HepG2 (cell line): ENCODE data around the gene FGD6. TPM values are rescaled to one million over a fixed set of nuclear protein-coding genes. Genes with fewer than 3 reads are reported as not detected.

ENCODE experiments used
- GATA4 ChIP-seq: sonication (generic); IDR thresholded peaks from 2 replicates; pipeline ENCODE4 v1.6.1; 2016; ENCODE audit warnings: antibody characterized with exemption, low read depth, borderline replicate concordance
- HDAC2 ChIP-seq: sonication (generic); formaldehyde crosslinking; IDR thresholded peaks from 2 replicates; pipeline ENCODE4 v1.4.0; 2020; ENCODE audit warnings: missing genetic modification reagents
- HES4 ChIP-seq: sonication (generic); formaldehyde crosslinking; IDR thresholded peaks from 2 replicates; pipeline ENCODE4 v1.9.0; 2021; ENCODE audit warnings: mild to moderate bottlenecking, missing genetic modification reagents, borderline replicate concordance
- HMGXB4 ChIP-seq, 2 experiments: sonication (generic) in 1 of 2; formaldehyde crosslinking in 1 of 2; IDR thresholded peaks; 2 replicates each; pipeline versions ENCODE4 v1.4.0 to v1.6.1; 2018 to 2020; ENCODE audit warnings: missing genetic modification reagents in 2 of 2, borderline replicate concordance in 1 of 2, low read depth in 1 of 2, mild to moderate bottlenecking in 1 of 2, missing biosample characterization in 1 of 2
- MAFF ChIP-seq: IDR thresholded peaks from 2 replicates; pipeline ENCODE4 v1.6.1; 2011; ENCODE audit warnings: low read depth, low read length, improper control_type of control experiment
- MXD3 ChIP-seq: IDR thresholded peaks from 2 replicates; pipeline ENCODE4 v1.6.1; 2016; ENCODE audit warnings: mild to moderate bottlenecking, missing biosample characterization, missing genetic modification reagents
- NFIB ChIP-seq: sonication (generic); formaldehyde crosslinking; IDR thresholded peaks from 2 replicates; pipeline ENCODE4 v1.9.0; 2021; ENCODE audit warnings: missing genetic modification reagents, mild to moderate bottlenecking, borderline replicate concordance
- NKX3-1 ChIP-seq: sonication (generic); formaldehyde crosslinking; IDR thresholded peaks from 2 replicates; pipeline ENCODE4 v1.5.0; 2020; ENCODE audit warnings: missing genetic modification reagents
- NR2C2 ChIP-seq: sonication (generic); formaldehyde crosslinking; IDR thresholded peaks from 2 replicates; pipeline ENCODE4 v1.4.0; 2020; ENCODE audit warnings: missing genetic modification reagents, mild to moderate bottlenecking, moderate library complexity, borderline replicate concordance
- PITX1 ChIP-seq: sonication (generic); formaldehyde crosslinking; IDR thresholded peaks from 2 replicates; pipeline ENCODE4 v1.5.1; 2020; ENCODE audit warnings: mild to moderate bottlenecking, missing genetic modification reagents
- RARG ChIP-seq: sonication (generic); formaldehyde crosslinking; IDR thresholded peaks from 2 replicates; pipeline ENCODE4 v1.4.0; 2020; ENCODE audit warnings: low read depth, mild to moderate bottlenecking, missing genetic modification reagents
- RBFOX2 ChIP-seq: fragments of 200-400 bp; formaldehyde crosslinking; IDR thresholded peaks from 2 replicates; pipeline ENCODE4 v1.6.1; 2017; ENCODE audit warnings: low read depth, mild to moderate bottlenecking, low read length
- RNF2 ChIP-seq: fragments of 450-650 bp; conservative IDR thresholded peaks from 2 replicates; pipeline ENCODE4 v1.6.1; 2016; ENCODE audit warnings: low read depth
- TEF ChIP-seq: sonication (generic); formaldehyde crosslinking; IDR thresholded peaks from 2 replicates; pipeline ENCODE4 v1.5.0; 2020; ENCODE audit warnings: missing genetic modification reagents
- ZNF121 ChIP-seq: sonication (generic); formaldehyde crosslinking; IDR thresholded peaks from 2 replicates; pipeline ENCODE4 v1.5.0; 2020; ENCODE audit warnings: mild to moderate bottlenecking, missing genetic modification reagents
- ZNF136 ChIP-seq: sonication (generic); formaldehyde crosslinking; IDR thresholded peaks from 2 replicates; pipeline ENCODE4 v1.8.1; 2022; ENCODE audit warnings: low read depth, mild to moderate bottlenecking, moderate library complexity, missing genetic modification reagents
- ZNF18 ChIP-seq: sonication (generic); formaldehyde crosslinking; IDR thresholded peaks from 2 replicates; pipeline ENCODE4 v1.8.0; 2022; ENCODE audit warnings: mild to moderate bottlenecking, missing genetic modification reagents; ENCODE audit not compliant: insufficient replicate concordance
- ZNF441 ChIP-seq: sonication (generic); formaldehyde crosslinking; IDR thresholded peaks from 2 replicates; pipeline ENCODE4 v1.7.0; 2021; ENCODE audit warnings: missing genetic modification reagents, borderline replicate concordance
- ZNF530 ChIP-seq: sonication (generic); formaldehyde crosslinking; IDR thresholded peaks from 2 replicates; pipeline ENCODE4 v1.5.0; 2020; ENCODE audit warnings: low read depth, mild to moderate bottlenecking, missing genetic modification reagents
- ZNF629 ChIP-seq: sonication (generic); formaldehyde crosslinking; conservative IDR thresholded peaks from 2 replicates; pipeline ENCODE4 v1.5.0; 2020; ENCODE audit warnings: missing genetic modification reagents
- ZNF761 ChIP-seq: sonication (generic); formaldehyde crosslinking; conservative IDR thresholded peaks from 2 replicates; pipeline ENCODE4 v1.4.0; 2020; ENCODE audit warnings: mild to moderate bottlenecking, missing genetic modification reagents
- ZNF770 ChIP-seq: sonication (generic); formaldehyde crosslinking; IDR thresholded peaks from 2 replicates; pipeline ENCODE4 v1.5.0; 2020; ENCODE audit warnings: mild to moderate bottlenecking, missing genetic modification reagents
- polyA plus RNA-seq, 8 experiments: library from polyadenylated mRNA; depleted of rRNA in 3 of 8; stranded (reverse) in 7 of 8; unstranded in 1 of 8; fragments of >200 nt; fragmentation: Illumina TruSeq in 4 of 8; extraction: Trizol in 4 of 8; gene quantifications; 2 replicates each; pipeline versions ENCODE4 v1.2.1 to v1.2.3, GENCODE V29; 2011 to 2016; ENCODE audit warnings: low read depth in 4 of 8, missing spikeins in 1 of 8, mixed read lengths in 1 of 8; ENCODE audit not compliant: insufficient read depth in 1 of 8
- total RNA-seq, 5 experiments: library from RNA; depleted of rRNA; stranded (reverse); fragments of >200 nt; fragmentation: Illumina TruSeq; extraction: Trizol; gene quantifications; 2 replicates each; pipeline ENCODE4 v1.2.3, GENCODE V29; 2016; ENCODE audit warnings: low read depth in 1 of 5

Gene FGD6
- total and polyA plus RNA-seq, 2 of the 13 experiments (the other 11 are each of a cell fraction or from before 2014, with no cell fraction given) = 2.2 to 4.3 TPM

GRCh38 chr12:95217377-95218149 is at the start of gene FGD6, which contains the start of gene VEZT (continued):
- TF ChIP-seq ZNF530 (CRISPR knock-in tag) (no peak), ZNF136 (CRISPR knock-in tag) (0 out of 2 replicates have a peak, but pooled peaks have one; percentile 79), HES4 (peak; percentile 89), MAFF (0 out of 2 replicates have a peak, but pooled peaks have one; percentile 7), PITX1 (peak; percentile 28; the same call in 1 of the 2 replicates), RARG (CRISPR knock-in tag) (0 out of 2 replicates have a peak, but pooled peaks have one; percentile 81), ZNF18 (CRISPR knock-in tag) (peak; percentile 29), ZNF761 (CRISPR knock-in tag) (no peak), RBFOX2 (peak; percentile 70), ZNF121 (0 out of 2 replicates have a peak, but pooled peaks have one; percentile 7), HDAC2 (CRISPR knock-in tag) (0 out of 2 replicates have a peak, but pooled peaks have one; percentile 42), ZNF629 (CRISPR knock-in tag) (peak; percentile 41; the same call in 1 of the 2 replicates), NKX3-1 (peak; percentile 44; the same call in 1 of the 2 replicates), NR2C2 (CRISPR knock-in tag) (peak; percentile 61; the same call in 1 of the 2 replicates), TEF (CRISPR knock-in tag) (peak; percentile 27; the same call in 1 of the 2 replicates), HMGXB4 (CRISPR knock-in tag; IDR thresholded peaks at IDR 0.05; ENCODE audit: borderline replicate concordance in 1 of 2, low read depth in 1 of 2) (peak in 1 of 2 experiments; percentile 87; a peak in 3 of 4 replicates), ZNF441 (CRISPR knock-in tag) (peak; percentile 79; the same call in 1 of the 2 replicates), RNF2 (peak; percentile 93), MXD3 (CRISPR knock-in tag) (peak; percentile 33; the same call in 1 of the 2 replicates), GATA4 (peak; percentile 8), ZNF770 (peak; percentile 75), NFIB (CRISPR knock-in tag) (no peak)
